ENCODE results near the gene CYCS. TPM values are rescaled to one million over a fixed set of nuclear protein-coding genes. Genes with fewer than 3 reads are reported as not detected.
"Not testable (repeated sequence)": the region's sequence is repeated elsewhere in the genome, so short reads cannot be mapped to it uniquely, and the experiment has no call there.

Gene CYCS
- polyA plus RNA-seq (2012; ENCODE audit: insufficient read depth, insufficient read length): 443 TPM

- peak; percentile 100 for DNase-seq (ENCODE audit: low read depth, low spot score)
- H3K4me3 ChIP-seq (ENCODE audit: low read length): peak within 1 kb of the TSS; percentile 82
These were observed at the start of gene CYCS for GRCh38 chr7:25125137-25125946. Gene CYCS, minus strand, starts transcription at chr7:25125260. Its CDS starts 1,141 bp downstream, at chr7:25124119.

- no peak for DNase-seq (ENCODE audit: low read depth, low spot score)
- no peak overlapping the region for H3K4me3 ChIP-seq (ENCODE audit: low read length)
These were observed 48.1 kb upstream of the CYCS start for GRCh38 chr7:25173184-25173583.

DNA sequence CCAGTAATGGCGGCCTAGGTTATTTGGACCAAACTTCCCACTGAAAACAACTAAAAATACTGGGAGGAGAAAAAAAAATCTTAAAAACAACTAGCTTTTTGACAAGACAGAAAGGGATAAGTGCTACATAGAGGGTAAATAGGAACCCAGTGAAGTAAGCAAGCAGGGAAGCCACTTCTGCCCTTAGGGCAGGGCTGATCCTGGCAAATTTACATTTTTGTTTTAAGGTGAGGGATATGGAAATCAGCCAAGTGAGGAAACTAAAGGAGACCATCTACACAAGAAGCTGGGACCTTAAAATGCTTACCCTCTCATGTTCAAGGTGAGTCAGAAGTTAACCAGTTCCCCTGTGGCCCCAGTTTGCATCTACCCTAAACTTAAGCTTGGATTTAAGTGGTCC is 46.5 kb upstream of the CYCS start:
- no peak overlapping the region for H3K4me3 ChIP-seq (ENCODE audit: low read length)
- no peak for DNase-seq (ENCODE audit: low read depth, low spot score)

GRCh38 chr7:25171071-25171470 is 46.0 kb upstream of the CYCS start:
- no peak for DNase-seq (ENCODE audit: low read depth, low spot score)
- no peak overlapping the region for H3K4me3 ChIP-seq (ENCODE audit: low read length)

DNA sequence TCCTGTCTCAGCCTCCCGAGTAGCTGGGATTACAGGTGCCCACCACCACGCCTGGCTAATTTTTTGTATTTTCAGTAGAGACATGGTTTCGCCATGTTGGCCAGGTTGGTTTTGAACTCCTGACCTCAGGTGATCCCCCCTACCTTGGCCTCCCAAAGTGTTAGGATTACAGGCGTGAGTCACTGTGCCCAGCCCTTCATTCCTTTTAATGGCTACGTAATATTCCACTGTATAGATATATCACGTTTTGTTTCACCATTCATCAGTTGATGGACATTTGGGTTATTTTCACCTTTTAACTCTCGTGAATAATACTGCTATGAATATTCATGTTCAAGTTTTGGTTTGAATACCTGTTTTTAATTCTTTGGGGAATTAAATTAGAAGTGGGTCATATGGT is 44.6 kb upstream of the CYCS start:
- H3K4me3 ChIP-seq (ENCODE audit: low read length): no peak overlapping the region
- no peak for DNase-seq (ENCODE audit: low read depth, low spot score)

DNA sequence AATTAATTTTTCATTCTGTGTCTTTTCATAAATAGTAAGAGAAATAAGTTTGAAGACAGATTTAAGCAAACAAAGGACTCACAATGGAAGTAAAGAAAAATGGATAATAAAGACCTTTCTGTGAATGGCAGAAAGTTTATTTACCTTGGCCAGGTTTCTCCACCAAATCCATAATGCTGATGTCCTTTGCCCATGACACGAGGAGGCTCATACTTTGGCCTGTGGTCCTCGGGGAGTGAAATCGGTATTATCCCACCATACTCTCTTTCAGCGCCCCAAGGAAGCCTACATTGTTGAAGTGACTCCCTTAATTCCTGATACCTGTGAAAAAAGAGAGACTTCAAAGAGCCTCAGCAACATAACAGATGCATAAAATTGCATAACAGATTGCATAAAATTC is 43.1 kb upstream of the CYCS start:
- no peak overlapping the region for H3K4me3 ChIP-seq (ENCODE audit: low read length)
- no peak for DNase-seq (ENCODE audit: low read depth, low spot score)

DNA sequence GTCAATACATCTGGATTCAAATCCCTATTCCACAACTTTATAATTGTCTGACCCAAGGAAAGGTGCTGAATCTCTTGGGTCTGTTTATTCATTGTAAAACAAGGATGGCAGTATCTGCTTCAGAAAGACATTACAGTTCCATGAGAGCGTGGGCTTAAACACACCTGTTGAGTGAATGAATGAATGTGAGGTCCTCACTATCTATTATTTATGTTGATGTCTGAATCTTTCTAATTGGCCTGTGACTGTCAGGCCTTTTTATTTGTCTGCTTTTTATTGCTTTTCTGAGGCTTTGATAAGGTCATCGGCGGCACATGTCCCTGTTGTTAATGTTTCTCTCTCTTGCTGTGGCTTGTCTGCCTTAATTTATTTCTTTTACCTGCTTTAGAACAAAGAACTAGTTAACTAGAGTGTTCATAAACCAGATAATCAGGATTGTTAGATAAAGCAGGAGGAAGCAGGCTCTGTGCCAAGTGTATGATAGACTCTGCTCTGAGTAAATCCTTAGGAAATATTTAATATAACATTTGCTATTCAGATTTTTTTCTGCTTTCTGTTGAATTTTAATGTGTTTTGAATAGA is 42.3 kb upstream of the CYCS start:
- H3K4me3 ChIP-seq (ENCODE audit: low read length): no peak overlapping the region
- DNase-seq (ENCODE audit: low read depth, low spot score): no peak

DNA sequence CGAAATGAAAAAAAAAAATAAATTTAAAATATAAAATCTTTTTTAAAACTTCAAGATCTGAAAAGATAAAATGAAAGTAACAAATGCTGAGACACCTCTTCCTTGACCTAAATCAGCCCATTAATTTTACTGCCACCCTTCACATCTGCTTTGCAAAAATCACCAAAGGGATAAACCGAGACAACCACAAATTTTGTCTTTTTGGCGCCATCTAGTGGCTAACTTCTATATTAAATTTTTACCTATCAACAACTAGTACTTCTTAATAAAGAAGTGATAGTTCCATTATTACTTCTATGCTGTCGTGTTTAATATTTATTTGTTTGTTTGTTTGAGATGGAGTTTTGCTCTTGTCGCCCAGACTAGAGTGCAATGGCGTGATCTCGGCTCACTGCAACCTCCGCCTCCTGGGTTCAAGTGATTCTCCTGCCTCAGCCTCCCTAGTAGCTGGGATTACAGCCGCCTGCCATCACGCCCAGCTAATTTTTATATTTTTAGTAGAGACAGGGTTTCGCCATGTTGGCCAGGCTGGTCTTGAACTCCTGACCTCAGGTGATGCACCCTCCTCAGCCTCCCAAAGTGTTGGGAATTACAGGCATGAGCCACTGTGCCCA is 35.0 kb upstream of the CYCS start:
- H3K4me3 ChIP-seq (ENCODE audit: low read length): not testable (repeated sequence)
- peak; percentile 62 for DNase-seq (ENCODE audit: low read depth, low spot score)

DNA sequence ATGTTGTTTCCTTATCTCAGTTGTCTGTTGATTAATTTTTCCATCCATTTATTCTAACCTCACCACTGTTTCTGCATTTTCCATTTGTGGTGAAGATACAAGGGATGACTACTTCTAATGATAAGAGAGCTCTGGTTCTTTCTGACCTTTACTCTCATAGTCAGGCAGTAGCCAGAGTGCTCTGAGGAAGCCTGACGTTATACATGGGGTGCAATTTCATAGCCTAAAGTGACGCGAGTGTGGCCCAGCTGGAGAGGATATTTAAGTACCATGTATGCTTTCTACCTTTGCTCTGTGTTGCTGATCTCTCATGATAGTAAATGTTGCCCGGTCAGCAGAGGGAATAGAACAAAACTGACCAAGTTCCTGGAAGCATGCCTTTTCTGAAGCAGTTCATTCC is 33.9 kb upstream of the CYCS start:
- no peak for DNase-seq (ENCODE audit: low read depth, low spot score)
- H3K4me3 ChIP-seq (ENCODE audit: low read length): no peak overlapping the region

GRCh38 chr7:25151773-25152172 is 26.7 kb upstream of the CYCS start:
- H3K4me3 ChIP-seq (ENCODE audit: low read length): no peak overlapping the region
- no peak for DNase-seq (ENCODE audit: low read depth, low spot score)

DNA sequence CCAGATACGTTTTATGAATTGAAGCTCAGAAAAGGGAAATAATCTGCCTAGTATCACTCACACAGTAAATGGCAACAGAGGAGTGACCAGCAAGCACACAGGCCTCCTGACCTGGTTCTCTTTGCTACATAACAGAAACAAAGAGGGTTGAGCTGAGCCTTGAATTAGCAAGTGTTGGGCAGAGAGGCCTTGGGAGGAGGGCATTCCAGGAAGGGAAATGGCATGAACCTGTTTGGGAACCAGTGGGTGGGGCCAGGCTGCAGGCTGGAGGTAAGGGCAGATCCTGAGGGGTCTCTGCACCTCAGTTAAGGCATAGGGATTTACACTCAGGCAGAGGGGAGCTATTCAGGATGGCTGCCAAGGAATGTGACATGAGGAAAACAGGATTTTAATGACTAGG is 24.8 kb upstream of the CYCS start:
- DNase-seq (ENCODE audit: low read depth, low spot score): no peak
- no peak overlapping the region for H3K4me3 ChIP-seq (ENCODE audit: low read length)

DNA sequence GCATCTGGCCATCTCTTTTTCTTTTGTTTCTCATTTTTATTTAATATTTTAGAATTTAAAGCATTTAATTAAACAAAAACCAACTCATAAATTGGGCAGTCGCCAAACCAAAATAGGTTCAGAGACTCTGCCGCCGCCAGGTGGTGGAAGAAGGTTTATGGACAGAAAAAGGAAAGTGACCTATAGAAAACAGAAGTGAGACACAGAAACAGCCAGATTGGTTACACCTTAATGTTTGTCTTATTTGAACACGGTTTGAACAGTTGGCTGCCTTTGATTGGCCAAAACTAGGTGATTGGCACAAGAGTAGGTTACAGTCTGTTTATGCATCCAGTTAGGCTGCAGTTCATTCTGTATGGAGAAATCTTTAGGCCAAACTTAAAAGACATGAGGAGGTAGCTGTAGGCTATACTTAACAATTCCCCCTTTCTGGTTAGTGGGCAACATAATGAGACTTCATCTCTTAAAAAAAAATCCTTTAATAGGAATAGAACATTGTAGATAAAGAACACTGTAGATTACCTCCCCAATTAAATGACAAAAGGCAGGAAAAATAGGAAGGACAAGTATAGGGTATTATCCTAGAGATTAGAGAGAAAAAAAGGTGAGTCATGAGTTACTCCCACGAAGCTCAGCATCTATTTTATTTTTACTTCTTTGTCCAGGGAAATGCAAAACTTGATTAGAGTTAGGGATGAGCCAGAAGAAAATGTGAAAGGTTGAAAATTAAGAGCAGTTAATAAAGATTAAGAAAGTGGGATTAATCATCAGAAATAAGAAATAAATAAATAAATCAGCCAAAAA is 23.9 kb upstream of the CYCS start:
- DNase-seq (ENCODE audit: low read depth, low spot score): no peak

GRCh38 chr7:25143763-25144162 is 18.7 kb upstream of the CYCS start:
- no peak for DNase-seq (ENCODE audit: low read depth, low spot score)
- H3K4me3 ChIP-seq (ENCODE audit: low read length): no peak overlapping the region

More for the DNA sequence above, 23.9 kb upstream of the CYCS start:
- H3K4me3 ChIP-seq (ENCODE audit: low read length): no peak overlapping the region

GRCh38 chr7:25139536-25139935 is 14.5 kb upstream of the CYCS start:
- no peak overlapping the region for H3K4me3 ChIP-seq (ENCODE audit: low read length)
- no peak for DNase-seq (ENCODE audit: low read depth, low spot score)

DNA sequence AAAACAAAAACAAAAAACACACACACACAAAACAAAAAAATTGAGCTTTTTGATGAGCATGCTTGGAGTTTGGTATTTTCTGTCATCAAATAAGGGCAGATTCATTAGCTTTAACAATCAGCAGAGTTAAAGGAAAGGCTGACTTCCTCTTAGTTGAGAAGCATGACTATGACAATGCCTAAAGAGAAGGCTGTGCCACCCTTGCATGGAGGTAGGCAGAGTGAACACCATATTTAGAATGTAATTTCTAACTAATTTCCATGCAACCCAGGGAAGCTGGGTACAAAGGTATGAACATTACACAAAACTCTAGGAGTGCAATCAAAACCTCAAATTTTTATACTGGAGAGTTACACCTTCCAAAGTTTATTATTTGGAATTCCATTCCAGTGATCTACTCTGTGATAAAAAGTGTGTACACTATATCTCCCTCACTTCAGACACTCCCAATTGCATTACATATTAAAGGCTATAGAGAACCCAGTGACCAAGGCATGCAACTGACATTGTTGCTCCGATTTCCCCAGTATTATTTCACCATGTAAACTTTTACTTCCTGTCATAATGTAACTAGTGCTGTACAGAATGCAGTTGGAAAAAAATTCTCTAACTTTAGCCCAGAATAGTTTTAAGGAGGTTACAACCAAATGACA is 9.4 kb upstream of the CYCS start:
- DNase-seq (ENCODE audit: low read depth, low spot score): no peak
- no peak overlapping the region for H3K4me3 ChIP-seq (ENCODE audit: low read length)

GRCh38 chr7:25132430-25132829 is 7.4 kb upstream of the CYCS start:
- no peak overlapping the region for H3K4me3 ChIP-seq (ENCODE audit: low read length)
- DNase-seq (ENCODE audit: low read depth, low spot score): no peak

DNA sequence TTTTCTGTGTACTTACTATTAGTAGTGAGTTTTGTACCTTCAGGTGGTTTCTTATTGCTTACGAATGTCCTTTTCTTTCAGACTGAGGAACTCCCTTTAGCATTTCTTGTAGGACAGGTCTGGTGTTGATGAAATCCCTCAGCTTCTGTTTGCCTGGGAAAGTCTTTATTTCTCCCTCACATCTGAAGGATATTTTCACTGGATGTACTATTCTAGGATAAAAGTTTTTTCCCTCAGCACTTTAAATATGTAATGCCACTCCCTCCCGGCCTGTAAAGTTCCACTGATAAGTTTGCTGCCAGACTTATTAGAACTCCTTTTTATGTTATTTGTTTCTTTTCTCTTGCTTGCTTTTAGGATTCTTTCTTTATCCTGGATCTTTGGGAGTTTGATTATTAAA is 1.7 kb upstream of the CYCS start:
- no peak overlapping the region for H3K4me3 ChIP-seq (ENCODE audit: low read length)
- no peak for DNase-seq (ENCODE audit: low read depth, low spot score)

GRCh38 chr7:25124465-25125136 is 459 bp downstream of the CYCS start:
- DNase-seq (ENCODE audit: low read depth, low spot score): no peak

DNA sequence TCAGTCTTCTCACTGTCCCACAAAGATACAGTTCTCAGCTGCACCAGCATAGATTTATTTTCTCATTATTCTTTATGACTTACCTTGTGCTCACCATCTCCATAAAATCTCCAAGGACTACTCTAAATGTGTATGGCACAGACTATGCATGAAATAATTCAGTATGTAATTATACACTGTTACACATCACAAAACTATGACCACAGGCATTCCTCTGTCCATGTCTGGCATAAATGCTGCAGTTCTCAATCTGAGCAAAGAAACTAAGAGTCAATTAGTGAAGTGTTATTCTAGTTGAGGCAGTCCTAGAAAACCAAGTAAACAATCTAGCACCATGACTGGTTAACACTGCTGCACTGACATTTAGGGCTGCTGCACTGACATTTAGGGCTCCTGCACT is 2.7 kb downstream of the CYCS start:
- H3K4me3 ChIP-seq (ENCODE audit: low read length): no peak overlapping the region
- no peak for DNase-seq (ENCODE audit: low read depth, low spot score)

More at GRCh38 chr7:25124465-25125136, 459 bp downstream of the CYCS start:
- H3K4me3 ChIP-seq (ENCODE audit: low read length): peak overlapping the region; percentile 82

Measured in Jurkat, Clone E6-1 (cell line).